Fibroblast of mammary gland (primary cell): ENCODE data around the gene TECPR1.
"Not testable (repeated sequence)": the region's sequence is repeated elsewhere in the genome, so short reads cannot be mapped to it uniquely, and the experiment has no call there.

Experiments used
- DNase-seq: peaks from one replicate; pipeline ENCODE4 v3.0.0-alpha.2; 2010; ENCODE audit warnings: low read depth
- H3K4me3 ChIP-seq: 2 replicates; pipeline ENCODE4 v1.5.1; 2011; ENCODE audit warnings: low read depth, mild to moderate bottlenecking, low read length, moderate library complexity; ENCODE audit not compliant: control insufficient read depth
- CTCF ChIP-seq: conservative IDR thresholded peaks from 2 replicates; pipeline ENCODE4 v1.5.1; 2011; ENCODE audit warnings: low read depth, low read length, inconsistent platforms; ENCODE audit not compliant: control insufficient read depth, insufficient read depth

Gene TECPR1

DNA sequence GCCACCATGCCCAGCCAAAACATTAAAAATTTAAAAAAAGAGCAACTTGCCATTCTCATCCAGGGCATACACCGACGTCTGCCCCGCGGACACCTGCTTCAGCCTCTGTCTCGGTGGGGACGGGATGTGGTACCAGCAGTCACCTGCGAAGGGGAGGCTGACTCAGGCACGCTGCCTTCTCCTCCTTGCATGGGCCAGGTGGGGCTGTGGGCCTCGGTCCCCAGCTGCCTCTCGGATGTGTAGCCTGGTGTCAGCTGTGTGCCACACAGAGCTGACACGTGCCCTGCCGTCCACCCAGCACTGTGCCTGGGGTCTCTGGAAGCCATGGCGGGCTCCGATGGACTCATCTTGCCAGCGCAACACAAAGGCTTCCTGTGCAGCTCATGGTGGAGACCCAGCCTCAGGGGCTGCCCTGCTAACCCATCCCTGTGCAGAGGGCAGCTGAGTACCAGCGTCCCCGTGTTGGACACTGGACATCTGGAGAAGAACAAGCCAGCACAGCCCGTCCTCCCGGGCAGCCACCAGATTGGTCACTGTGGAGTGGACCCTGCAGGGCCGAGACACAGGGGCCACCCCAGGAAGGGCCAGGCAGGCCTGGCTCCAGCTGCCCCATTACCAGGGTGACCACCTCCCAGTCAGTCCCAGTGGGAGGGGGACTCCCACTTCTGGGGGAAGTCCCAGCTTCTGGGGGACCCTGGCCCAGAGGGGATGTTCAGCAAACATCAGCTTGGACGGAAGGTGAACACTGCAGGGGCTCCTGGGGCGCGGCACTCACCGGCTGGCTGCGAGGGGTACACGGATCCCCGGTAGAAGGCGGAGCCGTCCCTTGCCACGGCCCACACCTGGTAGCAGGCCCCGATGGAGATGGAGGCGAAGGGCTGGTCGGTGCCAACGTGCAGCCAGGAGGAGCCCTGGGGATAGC lies 30.2 kb downstream of the TECPR1 start:
- H3K4me3 ChIP-seq, result no peak overlapping the region
- no peak for DNase-seq
- no peak for TF ChIP-seq CTCF

DNA sequence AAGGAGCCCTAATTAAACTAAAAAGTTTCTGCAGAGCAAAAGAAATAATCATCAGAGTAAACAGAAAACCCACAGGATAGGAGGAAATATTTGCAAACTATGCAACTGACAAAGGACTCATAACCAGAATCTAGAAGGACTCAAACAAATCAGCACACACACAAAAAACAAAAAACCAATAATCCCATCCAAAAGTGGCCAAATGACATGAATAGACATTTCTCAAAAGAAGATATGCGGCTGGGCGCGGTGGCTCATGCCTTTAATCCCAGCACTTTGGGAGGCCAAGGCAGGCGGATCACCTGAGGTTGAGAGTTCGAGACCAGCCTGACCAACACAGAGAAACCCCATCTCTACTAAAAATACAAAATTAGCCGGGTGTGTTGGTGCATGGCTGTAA lies 32.6 kb downstream of the TECPR1 start:
- not testable (repeated sequence) for H3K4me3 ChIP-seq, DNase-seq

DNA sequence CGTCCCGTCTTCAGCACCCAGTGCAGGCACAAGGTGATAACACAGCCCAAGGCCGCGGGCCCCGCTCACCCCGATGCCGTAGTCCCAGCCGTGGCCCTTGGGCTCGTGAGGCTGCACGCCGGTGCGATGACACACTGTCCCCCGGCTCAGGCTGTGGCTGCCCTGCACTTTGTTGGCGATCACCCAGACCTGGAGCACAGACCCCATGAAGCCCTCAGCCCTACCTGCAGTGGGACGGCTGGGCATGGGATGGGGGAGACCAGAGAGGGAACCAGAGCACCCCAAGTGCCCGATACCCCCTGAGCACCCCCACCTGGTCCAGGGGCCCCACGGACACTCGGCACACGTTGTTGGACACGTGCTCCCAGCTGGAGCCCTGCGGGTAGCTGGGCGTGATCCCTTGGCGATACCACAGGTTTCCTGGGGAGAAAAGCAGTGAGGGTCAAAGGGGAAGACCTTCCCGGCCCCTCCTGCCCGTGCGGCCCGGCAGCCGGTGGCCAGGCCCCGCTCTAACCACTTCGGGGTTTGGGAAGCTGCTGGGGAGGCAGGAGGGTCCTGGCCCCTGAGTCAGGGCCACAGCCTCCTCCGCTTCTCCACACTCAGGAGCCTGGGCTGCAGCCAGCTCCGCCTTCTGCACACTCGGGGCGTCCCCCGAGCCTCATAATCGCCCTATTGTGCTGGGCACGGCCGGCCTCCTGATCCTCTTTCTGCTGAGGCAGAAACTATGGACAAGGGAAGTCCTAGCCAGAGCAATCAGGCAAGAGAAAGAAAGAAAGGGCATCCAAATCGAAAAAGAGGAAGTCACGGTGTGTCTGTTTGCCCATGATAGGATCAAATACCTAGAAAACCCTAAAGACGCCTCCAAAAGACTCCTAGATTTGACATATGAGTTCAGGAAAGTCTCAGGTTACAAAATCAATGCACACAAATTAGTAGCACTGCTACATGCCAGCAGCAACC lies 34.1 kb downstream of the TECPR1 start:
- TF ChIP-seq CTCF, result no peak
- H3K4me3 ChIP-seq, result no peak overlapping the region
- no peak for DNase-seq

- no peak overlapping the region for H3K4me3 ChIP-seq
- no peak for DNase-seq
- TF ChIP-seq CTCF, result no peak
Measured at GRCh38 chr7:98216941-98217622, 35.0 kb downstream of the TECPR1 start.

DNA sequence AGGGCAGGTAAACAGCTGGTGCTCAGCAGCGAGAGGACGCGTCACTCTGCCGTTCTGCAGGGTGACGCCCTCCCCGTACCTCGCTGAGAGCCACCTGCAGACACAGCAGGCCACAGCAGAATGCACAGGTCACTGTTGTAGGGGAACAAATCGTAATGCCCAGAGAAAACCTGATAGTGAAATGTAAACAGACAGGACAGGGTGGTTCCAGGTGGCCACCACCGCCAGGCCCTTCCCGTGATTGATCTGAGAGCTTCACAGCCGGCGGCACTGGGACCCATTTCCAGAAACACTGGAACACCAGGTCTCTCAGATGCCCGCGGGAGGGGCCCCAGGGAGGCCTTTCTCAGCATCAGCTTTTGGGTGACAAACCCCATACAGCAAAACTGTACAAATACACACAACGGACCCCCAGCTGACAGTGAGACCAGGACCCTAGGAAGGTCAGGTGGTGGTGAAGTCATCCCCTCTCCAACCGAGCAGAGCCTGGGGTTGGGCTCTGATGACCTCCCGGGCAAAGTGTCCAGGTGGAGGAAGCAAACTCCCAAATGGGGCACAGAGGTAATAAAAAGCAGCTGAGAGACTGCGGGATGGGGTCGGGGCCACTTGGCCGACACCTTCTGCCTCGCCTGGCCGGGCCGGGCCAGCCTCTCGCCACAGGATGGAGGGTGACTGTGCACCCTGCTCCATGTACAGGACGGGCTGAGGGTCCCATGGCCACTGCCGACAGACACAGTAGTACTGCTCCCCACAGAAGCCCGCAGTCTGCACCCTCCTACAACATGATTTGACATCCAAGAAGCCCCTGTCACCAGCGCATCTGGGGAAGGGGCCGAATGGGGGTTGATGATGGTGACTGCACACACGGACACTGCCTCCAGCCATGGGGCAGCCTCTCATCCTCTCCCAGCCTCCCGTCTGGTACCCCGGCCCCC lies 36.2 kb downstream of the TECPR1 start:
- H3K4me3 ChIP-seq, result no peak overlapping the region
- no peak for TF ChIP-seq CTCF
- DNase-seq, result no peak

GRCh38 chr7:98214811-98215321 lies 37.2 kb downstream of the TECPR1 start:
- no peak overlapping the region for H3K4me3 ChIP-seq
- TF ChIP-seq CTCF, result no peak
- no peak for DNase-seq
